Vagina (tissue), 2 donors: ENCODE data around the gene AMPD3.

Experiments used
- CTCF ChIP-seq, 3 experiments: fragments of 450-650 bp in 2 of 3; fragments of 200-600 bp in 1 of 3; sonication (generic) in 1 of 3; IDR thresholded peaks; one replicate each; pipeline ENCODE4 v1.5.1; 2017 to 2019; ENCODE audit warnings: antibody characterized with exemption in 3 of 3, mild to moderate bottlenecking in 2 of 3, moderate library complexity in 2 of 3
- POLR2A ChIP-seq, 2 donors: fragments of 450-650 bp; IDR thresholded peaks; one replicate each; pipeline ENCODE4 v1.6.1; 2017; ENCODE audit warnings: antibody characterized with exemption in 2 of 2, mild to moderate bottlenecking in 2 of 2, moderate library complexity in 2 of 2
- POLR2AphosphoS5 ChIP-seq, 2 donors: sonication (generic); formaldehyde crosslinking; IDR thresholded peaks; one replicate each; pipeline ENCODE4 v1.9.0; 2017; ENCODE audit warnings: antibody characterized with exemption in 2 of 2, mild to moderate bottlenecking in 2 of 2, low read depth in 1 of 2; ENCODE audit not compliant: insufficient read depth in 1 of 2

- TF ChIP-seq CTCF (IDR thresholded peaks at IDR 0.05) (no peak), POLR2AphosphoS5 (IDR thresholded peaks at IDR 0.05; ENCODE audit: insufficient read depth in 1 of 2, low read depth in 1 of 2) (no peak), POLR2A (IDR thresholded peaks at IDR 0.05) (no peak)
These were observed 5.7 kb downstream of the AMPD3 start for GRCh38 chr11:10460611-10461275.
